Body of pancreas (tissue), 4 donors: ENCODE results near the gene GPR183.

Experiments used
- CTCF ChIP-seq, 7 experiments: fragments of 450-650 bp in 4 of 7; fragments of 200-600 bp in 3 of 7; sonication (generic) in 3 of 7; IDR thresholded peaks; one replicate each; pipeline ENCODE4 v1.5.1; 2016 to 2019; ENCODE audit warnings: antibody characterized with exemption in 7 of 7
- POLR2A ChIP-seq, 3 donors: fragments of 450-650 bp; IDR thresholded peaks; one replicate each; pipeline ENCODE4 v1.6.1; 2016; ENCODE audit warnings: antibody characterized with exemption in 3 of 3, mild to moderate bottlenecking in 2 of 3

GRCh38 chr13:99314640-99315176 lies 7.5 kb upstream of the GPR183 start:
- TF ChIP-seq CTCF (IDR thresholded peaks at IDR 0.05) (no peak), POLR2A (IDR thresholded peaks at IDR 0.05) (no peak)
